PC-9 (cell line): ENCODE results near the gene OR2B2. TPM values are rescaled to one million over a fixed set of nuclear protein-coding genes. Genes with fewer than 3 reads are reported as not detected.

Experiments
- Bru-seq: library from RNA; stranded (reverse); fragments of 400-500 nt; gene quantifications from one replicate; lab custom pipeline; 2021; lab: Mats Ljungman, UMichigan
- BruChase-seq, 2 experiments: library from RNA; stranded (reverse); fragments of 400-500 nt; gene quantifications; one replicate each; lab custom pipeline; 2021; lab: Mats Ljungman, UMichigan
- BruUV-seq: library from RNA; stranded (reverse); fragments of 400-500 nt; replicated peaks from 2 replicates; lab custom pipeline; 2021; lab: Mats Ljungman, UMichigan
- CTCF ChIA-PET: fragments of 300-600 bp; sonication (Branson Sonifier 250); formaldehyde crosslinking; loops from one replicate; lab custom pipeline; 2022; ENCODE audit warnings: antibody characterized with exemption; lab: Charles Lee
- POLR2A ChIA-PET: fragments of 300-600 bp; sonication (Branson Sonifier 250); formaldehyde crosslinking; loops from one replicate; lab custom pipeline; 2022; ENCODE audit warnings: antibody characterized with exemption; ENCODE audit not compliant: unreplicated experiment; lab: Charles Lee
- DNase-seq, 2 experiments: peaks; one replicate each; pipeline versions ENCODE4 v3.0.0 to v3.0.0-alpha.2; 2015 to 2022; ENCODE audit warnings: mixed read lengths in 1 of 2
- H2AFZ ChIP-seq: fragments of 200-600 bp; sonication (generic); 2 replicates; pipeline ENCODE4 v1.8.1; 2017; ENCODE audit warnings: antibody characterized with exemption
- H3F3A ChIP-seq: fragments of 200-600 bp; sonication (generic); 2 replicates; pipeline ENCODE4 v1.8.1; 2017; ENCODE audit warnings: antibody characterized with exemption, mild to moderate bottlenecking, low read depth; ENCODE audit not compliant: insufficient read depth
- H3K27ac ChIP-seq: fragments of 200-600 bp; sonication (generic); 2 replicates; pipeline ENCODE4 v1.6.1; 2016; ENCODE audit warnings: mixed run types
- H3K27me3 ChIP-seq: fragments of 200-600 bp; sonication (generic); 2 replicates; pipeline ENCODE4 v1.6.1; 2016; ENCODE audit warnings: low read depth, mixed run types; ENCODE audit not compliant: insufficient read depth
- H3K36me3 ChIP-seq: fragments of 200-600 bp; sonication (generic); 2 replicates; pipeline ENCODE4 v1.6.1; 2016; ENCODE audit warnings: low read depth, mixed run types
- H3K4me1 ChIP-seq: fragments of 200-600 bp; sonication (generic); replicated peaks from 2 replicates; pipeline ENCODE4 v1.6.1; 2016; ENCODE audit warnings: mixed run types; ENCODE audit not compliant: insufficient read depth
- H3K4me2 ChIP-seq: fragments of 200-600 bp; sonication (generic); 2 replicates; pipeline ENCODE4 v1.6.1; 2017; ENCODE audit warnings: mixed run types
- H3K4me3 ChIP-seq: fragments of 200-600 bp; sonication (generic); 2 replicates; pipeline ENCODE4 v1.6.1; 2016; ENCODE audit warnings: mixed run types
- H3K79me2 ChIP-seq: fragments of 200-600 bp; sonication (generic); 2 replicates; pipeline ENCODE4 v1.6.1; 2017; ENCODE audit warnings: low read depth, mixed run types
- H3K9me2 ChIP-seq: fragments of 200-600 bp; sonication (generic); 2 replicates; pipeline ENCODE4 v1.8.1; 2017; ENCODE audit warnings: mild to moderate bottlenecking; ENCODE audit not compliant: insufficient read depth
- H3K9me3 ChIP-seq: fragments of 200-600 bp; sonication (generic); 2 replicates; pipeline ENCODE4 v1.8.1; 2016; ENCODE audit warnings: low read depth; ENCODE audit not compliant: insufficient read depth
- H4K20me1 ChIP-seq: fragments of 200-600 bp; sonication (generic); 2 replicates; pipeline ENCODE4 v1.8.1; 2017; ENCODE audit not compliant: insufficient read depth
- CTCF ChIP-seq: fragments of 200-600 bp; sonication (generic); conservative IDR thresholded peaks from 2 replicates; pipeline ENCODE4 v1.6.1; 2017; ENCODE audit warnings: mixed run types, antibody characterized with exemption, mild to moderate bottlenecking, moderate library complexity
- EZH2 ChIP-seq: fragments of 200-600 bp; sonication (generic); IDR thresholded peaks from 2 replicates; pipeline ENCODE4 v1.8.0; 2017; ENCODE audit warnings: antibody characterized with exemption, low read depth
- intact Hi-C: fragments of 100-400 bp; cut with micrococcal nuclease; formaldehyde crosslinking; loops from one replicate; pipeline ENCODE4 v1.10.0; 2022; ENCODE audit not compliant: unreplicated experiment
- long read RNA-seq: library from polyadenylated mRNA; stranded (forward); transcript quantifications from one replicate; pipeline ENCODE4 v2.0.0, GENCODE V29; 2022
- total RNA-seq: library from RNA; stranded (reverse); gene quantifications from 2 replicates; pipeline ENCODE4 v1.2.3, GENCODE V29; 2021

Gene OR2B2
- total RNA-seq (not detected in 2 replicates), Bru-seq, nascent RNA (not detected), BruChase-seq, experiment 1, labeled RNA remaining after a 2-hour chase (not detected), BruChase-seq, experiment 2, labeled RNA remaining after a 6-hour chase (not detected)
- long read RNA-seq = 0 reads

DNA sequence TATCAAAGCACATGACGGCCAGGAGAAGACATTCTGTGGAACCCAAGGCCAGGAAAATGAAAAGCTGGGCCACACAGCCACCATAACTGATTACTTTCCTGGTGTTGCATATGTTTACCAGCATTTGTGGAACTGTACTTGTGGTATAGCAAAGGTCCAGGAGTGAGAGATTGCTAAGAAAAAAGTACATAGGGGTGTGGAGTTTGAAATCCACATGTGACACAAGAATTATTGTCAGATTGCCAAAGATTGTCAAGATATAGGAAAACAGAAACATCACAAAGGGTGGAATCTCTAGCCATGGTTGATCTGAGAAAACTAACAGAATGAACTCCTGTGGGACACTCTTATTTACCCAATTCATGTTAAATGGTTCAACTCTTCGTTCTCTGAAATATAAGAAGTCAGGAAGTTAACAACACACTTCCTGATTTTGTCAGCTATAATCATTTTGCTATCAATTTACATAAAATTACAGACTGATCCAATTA lies at the start of gene OR2B2:
OR2B2 (minus strand) TSS at position 441 of the 491 bp plus-strand sequence; CDS start at position 364, 77 bp downstream.
- intact Hi-C loops = no loop called here
- no TSS peak for BruUV-seq
- Histone ChIP-seq H3K4me3 (no peak within 1 kb of the TSS), H3K79me2 (no peaks in the 10 kb centered on the region), H3K27me3 (no peaks in the 10 kb centered on the region), H3K9me3 (no peaks in the 10 kb centered on the region), H3K4me1 (no peaks in the 10 kb centered on the region), H2AFZ (no peak within 1 kb of the TSS), H3K36me3 (no peaks in the 10 kb centered on the region), H3K4me2 (no peak within 1 kb of the TSS), H3K9me2 (no peaks in the 10 kb centered on the region), H3K27ac (no peak within 1 kb of the TSS), H4K20me1 (no peaks in the 10 kb centered on the region), H3F3A (no peaks in the 10 kb centered on the region)
- ChIA-PET CTCF (no interaction called here), POLR2A (no interaction called here)
- no peak for DNase-seq
- TF ChIP-seq CTCF = no peak
- TF ChIP-seq EZH2 = no peak

DNA sequence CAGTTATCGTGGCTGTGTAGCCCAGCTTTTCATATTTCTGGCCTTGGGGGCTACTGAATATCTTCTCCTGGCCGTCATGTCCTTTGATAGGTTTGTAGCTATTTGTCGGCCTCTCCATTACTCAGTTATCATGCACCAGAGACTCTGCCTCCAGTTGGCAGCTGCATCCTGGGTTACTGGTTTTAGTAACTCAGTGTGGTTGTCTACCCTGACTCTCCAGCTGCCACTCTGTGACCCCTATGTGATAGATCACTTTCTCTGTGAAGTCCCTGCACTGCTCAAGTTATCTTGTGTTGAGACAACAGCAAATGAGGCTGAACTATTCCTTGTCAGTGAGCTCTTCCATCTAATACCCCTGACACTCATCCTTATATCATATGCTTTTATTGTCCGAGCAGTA lies 45.3 kb upstream of the OR2B2 start:
- no peak for TF ChIP-seq EZH2
- TF ChIP-seq CTCF = no peak
- DNase-seq = no peak
- Histone ChIP-seq H3K36me3 (no peaks in the 10 kb centered on the region), H3K79me2 (no peaks in the 10 kb centered on the region), H3K4me3 (no peak overlapping the region), H3K4me2 (no peak overlapping the region), H3F3A (no peaks in the 10 kb centered on the region), H3K9me2 (peaks cover 3% of the 10 kb centered on the region), H3K4me1 (no peaks in the 10 kb centered on the region), H3K9me3 (no peaks in the 10 kb centered on the region), H2AFZ (no peak overlapping the region), H3K27me3 (no peaks in the 10 kb centered on the region), H3K27ac (no peak overlapping the region), H4K20me1 (no peaks in the 10 kb centered on the region)
- ChIA-PET POLR2A (interaction anchor here (0.6 kb wide), 1 partner anchor 323 kb away, joined by 3 read pairs; no protein-coding TSS in a partner anchor), CTCF (no interaction called here)
- BruUV-seq = no TSS peak
- intact Hi-C loops = no loop called here

- H3F3A ChIP-seq = no peaks in the 10 kb centered on the region
- POLR2A ChIA-PET = no interaction called here
- no peak for TF ChIP-seq EZH2
- no peak for TF ChIP-seq CTCF
Measured at GRCh38 chr6:27956941-27957340, 44.7 kb upstream of the OR2B2 start, which contains the start of gene OR2B6. TSS of gene OR2B6 (plus strand) at chr6:27957241. CDS start at chr6:27957241, 0 bp downstream.

More at GRCh38 chr6:27956941-27957340, 44.7 kb upstream of the OR2B2 start, which contains the start of gene OR2B6:
- CTCF ChIA-PET = no interaction called here
- no peaks in the 10 kb centered on the region for H3K4me1 ChIP-seq
- no peaks in the 10 kb centered on the region for H4K20me1 ChIP-seq
- no TSS peak for BruUV-seq
- no peak within 1 kb of the TSS for H3K4me3 ChIP-seq
- no peaks in the 10 kb centered on the region for H3K79me2 ChIP-seq
- no peaks in the 10 kb centered on the region for H3K36me3 ChIP-seq
- H3K27ac ChIP-seq = no peak within 1 kb of the TSS
- intact Hi-C loops = no loop called here
- H3K4me2 ChIP-seq = no peak within 1 kb of the TSS
- peaks cover 3% of the 10 kb centered on the region for H3K9me2 ChIP-seq
- no peaks in the 10 kb centered on the region for H3K27me3 ChIP-seq
- no peak for DNase-seq
- H2AFZ ChIP-seq = no peak within 1 kb of the TSS
- no peaks in the 10 kb centered on the region for H3K9me3 ChIP-seq
